IMR-90 (cell line): ENCODE data around the gene SDK1.

Source experiments
- BHLHE40 ChIP-seq: fragments of 150-350 bp; IDR thresholded peaks from 2 replicates; pipeline ENCODE4 v1.6.1; 2016; ENCODE audit warnings: mild to moderate bottlenecking, low read depth, low read length
- CEBPB ChIP-seq: IDR thresholded peaks from 2 replicates; pipeline ENCODE4 v1.6.1; 2012; ENCODE audit warnings: low read depth, low read length, improper control_type of control experiment
- CTCF ChIP-seq: conservative IDR thresholded peaks from 2 replicates; pipeline ENCODE4 v1.5.1; 2012; ENCODE audit warnings: mild to moderate bottlenecking, low read depth, low read length, improper control_type of control experiment
- FOS ChIP-seq: fragments of 150-350 bp; IDR thresholded peaks from 2 replicates; pipeline ENCODE4 v1.6.1; 2016; ENCODE audit warnings: low read depth, low read length
- MAZ ChIP-seq: IDR thresholded peaks from 2 replicates; pipeline ENCODE4 v1.6.1; 2012; ENCODE audit warnings: low read depth, mild to moderate bottlenecking, low read length, improper control_type of control experiment, moderate library complexity, borderline replicate concordance
- MXI1 ChIP-seq: IDR thresholded peaks from 2 replicates; pipeline ENCODE4 v1.6.1; 2012; ENCODE audit warnings: low read depth, mild to moderate bottlenecking, low read length, moderate library complexity, borderline replicate concordance
- POLR2A ChIP-seq: IDR thresholded peaks from 2 replicates; pipeline ENCODE4 v1.6.1; 2012; ENCODE audit warnings: mild to moderate bottlenecking, low read depth, low read length
- RAD21 ChIP-seq: IDR thresholded peaks from 2 replicates; pipeline ENCODE4 v1.6.1; 2012; ENCODE audit warnings: low read length, improper control_type of control experiment
- RCOR1 ChIP-seq: IDR thresholded peaks from 2 replicates; pipeline ENCODE4 v1.6.1; 2012; ENCODE audit warnings: mild to moderate bottlenecking, low read length, improper control_type of control experiment; ENCODE audit not compliant: insufficient replicate concordance
- RFX5 ChIP-seq: IDR thresholded peaks from 2 replicates; pipeline ENCODE4 v1.8.0; 2012; ENCODE audit warnings: low read depth, mild to moderate bottlenecking, low read length, moderate library complexity
- USF2 ChIP-seq: fragments of 150-350 bp; IDR thresholded peaks from 2 replicates; pipeline ENCODE4 v1.6.1; 2017; ENCODE audit warnings: mild to moderate bottlenecking, antibody characterized with exemption, low read length, low read depth
- TF ChIP-seq, protein P1 (sequence below): fragments of 150-350 bp; IDR thresholded peaks from 2 replicates; pipeline ENCODE4 v1.6.1; 2016; ENCODE audit warnings: low read depth, mild to moderate bottlenecking, low read length, moderate library complexity, borderline replicate concordance

- no peak for TF ChIP-seq CTCF
- TF ChIP-seq RCOR1: no peak
- no peak for TF ChIP-seq USF2
- no peak for TF ChIP-seq POLR2A
- no peak for TF ChIP-seq CEBPB
- no peak for TF ChIP-seq RFX5
- no peak for TF ChIP-seq BHLHE40
- TF ChIP-seq RAD21: no peak
- TF ChIP-seq, protein P1, sequence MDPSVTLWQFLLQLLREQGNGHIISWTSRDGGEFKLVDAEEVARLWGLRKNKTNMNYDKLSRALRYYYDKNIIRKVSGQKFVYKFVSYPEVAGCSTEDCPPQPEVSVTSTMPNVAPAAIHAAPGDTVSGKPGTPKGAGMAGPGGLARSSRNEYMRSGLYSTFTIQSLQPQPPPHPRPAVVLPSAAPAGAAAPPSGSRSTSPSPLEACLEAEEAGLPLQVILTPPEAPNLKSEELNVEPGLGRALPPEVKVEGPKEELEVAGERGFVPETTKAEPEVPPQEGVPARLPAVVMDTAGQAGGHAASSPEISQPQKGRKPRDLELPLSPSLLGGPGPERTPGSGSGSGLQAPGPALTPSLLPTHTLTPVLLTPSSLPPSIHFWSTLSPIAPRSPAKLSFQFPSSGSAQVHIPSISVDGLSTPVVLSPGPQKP: no peak
- no peak for TF ChIP-seq MAZ
- no peak for TF ChIP-seq MXI1
- TF ChIP-seq FOS: no peak
Measured at GRCh38 chr7:4149645-4150044, 848.6 kb downstream of the SDK1 start.
